HepG2 (cell line): ENCODE measurements around the gene SH2D7. TPM values are rescaled to one million over a fixed set of nuclear protein-coding genes. Genes with fewer than 3 reads are reported as not detected.
A peak's percentile ranks its signal among the peaks of the same experiment; 100 is the strongest.

ENCODE experiments used
- AFF4 ChIP-seq: sonication (generic); formaldehyde crosslinking; IDR thresholded peaks from 2 replicates; pipeline ENCODE4 v1.4.0; 2020; ENCODE audit warnings: missing genetic modification reagents
- FOXK2 ChIP-seq: fragments of 450-650 bp; IDR thresholded peaks from 2 replicates; pipeline ENCODE4 v1.6.1; 2016
- GLI4 ChIP-seq: sonication (generic); formaldehyde crosslinking; IDR thresholded peaks from 2 replicates; pipeline ENCODE4 v1.5.1; 2020; ENCODE audit warnings: missing genetic modification reagents, mild to moderate bottlenecking, moderate library complexity, borderline replicate concordance
- HMG20A ChIP-seq: IDR thresholded peaks from 2 replicates; pipeline ENCODE4 v1.6.1; 2016; ENCODE audit warnings: borderline replicate concordance
- HNRNPL ChIP-seq: fragments of 200-400 bp; formaldehyde crosslinking; IDR thresholded peaks from 2 replicates; pipeline ENCODE4 v1.6.1; 2017; ENCODE audit warnings: mild to moderate bottlenecking, low read depth, low read length
- KDM5A ChIP-seq: fragments of 200-600 bp; sonication (generic); IDR thresholded peaks from 2 replicates; pipeline ENCODE4 v1.7.0; 2018; ENCODE audit warnings: antibody characterized with exemption, mild to moderate bottlenecking, low read length, borderline replicate concordance
- KLF12 ChIP-seq: sonication (generic); formaldehyde crosslinking; IDR thresholded peaks from 2 replicates; pipeline ENCODE4 v1.4.0; 2020; ENCODE audit warnings: missing genetic modification reagents, borderline replicate concordance
- KLF15 ChIP-seq: sonication (generic); formaldehyde crosslinking; IDR thresholded peaks from 2 replicates; pipeline ENCODE4 v1.8.1; 2023; ENCODE audit warnings: borderline replicate concordance, mild to moderate bottlenecking, inconsistent platforms, missing genetic modification reagents, mixed read lengths
- NCOA5 ChIP-seq: sonication (generic); formaldehyde crosslinking; IDR thresholded peaks from 2 replicates; pipeline ENCODE4 v1.4.0; 2020; ENCODE audit warnings: missing genetic modification reagents
- NR2F6 ChIP-seq, 2 experiments: IDR thresholded peaks; 2 replicates each; pipeline ENCODE4 v1.6.1; 2016; ENCODE audit warnings: antibody characterized with exemption in 1 of 2, mild to moderate bottlenecking in 1 of 2
- TIGD3 ChIP-seq: sonication (generic); formaldehyde crosslinking; IDR thresholded peaks from 2 replicates; pipeline ENCODE4 v1.5.1; 2020; ENCODE audit warnings: mild to moderate bottlenecking, missing genetic modification reagents, borderline replicate concordance
- ZNF101 ChIP-seq: sonication (generic); formaldehyde crosslinking; IDR thresholded peaks from 2 replicates; pipeline ENCODE4 v1.4.0; 2020; ENCODE audit warnings: mild to moderate bottlenecking, low read depth, missing genetic modification reagents, borderline replicate concordance
- ZNF12 ChIP-seq: sonication (generic); formaldehyde crosslinking; IDR thresholded peaks from 2 replicates; pipeline ENCODE4 v1.5.0; 2020; ENCODE audit warnings: missing genetic modification reagents
- ZNF296 ChIP-seq: sonication (generic); formaldehyde crosslinking; conservative IDR thresholded peaks from 2 replicates; pipeline ENCODE4 v1.5.0; 2020; ENCODE audit warnings: mild to moderate bottlenecking, missing genetic modification reagents
- ZNF777 ChIP-seq: sonication (generic); formaldehyde crosslinking; IDR thresholded peaks from 2 replicates; pipeline ENCODE4 v1.4.0; 2020; ENCODE audit warnings: missing genetic modification reagents
- polyA plus RNA-seq, 8 experiments: library from polyadenylated mRNA; depleted of rRNA in 3 of 8; stranded (reverse) in 7 of 8; unstranded in 1 of 8; fragments of >200 nt; fragmentation: Illumina TruSeq in 4 of 8; extraction: Trizol in 4 of 8; gene quantifications; 2 replicates each; pipeline versions ENCODE4 v1.2.1 to v1.2.3, GENCODE V29; 2011 to 2016; ENCODE audit warnings: low read depth in 4 of 8, missing spikeins in 1 of 8, mixed read lengths in 1 of 8; ENCODE audit not compliant: insufficient read depth in 1 of 8
- total RNA-seq, 5 experiments: library from RNA; depleted of rRNA; stranded (reverse); fragments of >200 nt; fragmentation: Illumina TruSeq; extraction: Trizol; gene quantifications; 2 replicates each; pipeline ENCODE4 v1.2.3, GENCODE V29; 2016; ENCODE audit warnings: low read depth in 1 of 5
- TF ChIP-seq, protein P1 (sequence below): sonication (generic); formaldehyde crosslinking; IDR thresholded peaks from 2 replicates; pipeline ENCODE4 v1.9.0; 2021; ENCODE audit warnings: mild to moderate bottlenecking, missing genetic modification reagents
- TF ChIP-seq, protein P2 (sequence below): sonication (generic); formaldehyde crosslinking; IDR thresholded peaks from 2 replicates; pipeline ENCODE4 v1.4.0; 2020; ENCODE audit warnings: low read depth, mild to moderate bottlenecking, missing genetic modification reagents

Gene SH2D7
- total and polyA plus RNA-seq, 2 of the 13 experiments (the other 11 are each of a cell fraction or from before 2014, with no cell fraction given): not detected

DNA sequence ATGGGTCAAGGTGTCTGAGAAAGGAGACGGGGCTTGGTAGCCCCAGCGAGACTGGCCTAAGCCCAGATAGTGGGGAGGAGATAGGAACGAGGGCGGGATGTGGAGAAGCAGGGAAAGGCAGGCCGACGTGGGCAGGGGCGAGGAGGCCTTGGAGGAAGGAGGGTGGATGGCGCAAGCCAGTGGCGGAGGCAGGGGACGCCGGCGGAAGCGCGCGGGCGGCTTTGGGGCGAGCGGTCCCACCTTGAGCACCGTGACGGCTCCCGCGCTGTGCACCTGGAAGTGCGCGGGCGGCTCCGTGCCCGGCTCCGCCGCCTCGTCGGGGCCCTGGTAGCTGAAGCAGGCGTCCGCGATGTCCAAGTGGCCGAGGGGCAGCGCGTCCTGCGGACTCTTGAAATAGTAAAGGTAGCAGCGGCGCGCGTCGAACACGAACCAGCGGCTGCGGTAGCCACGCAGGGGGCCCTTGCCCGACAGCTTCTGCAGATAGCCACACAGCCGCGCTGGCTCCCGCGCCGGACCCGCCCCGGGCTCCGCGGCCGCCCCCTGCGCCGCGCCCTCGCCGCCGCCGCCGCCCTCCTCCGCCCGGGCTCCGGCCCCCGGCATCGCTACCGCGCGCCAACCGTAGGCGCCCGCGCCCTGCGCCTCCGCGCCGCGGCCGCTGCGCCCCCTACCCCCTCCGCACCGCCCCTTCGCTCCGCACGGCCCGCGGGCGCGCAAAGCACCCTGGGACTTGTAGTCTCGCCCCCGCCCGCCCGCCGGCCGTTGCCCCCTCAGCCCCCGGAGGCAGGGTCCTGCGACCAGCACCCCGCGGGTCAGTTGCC is 15.1 kb upstream of the SH2D7 start, which contains the start of gene TBC1D2B (continued):
- TF ChIP-seq ZNF296 (CRISPR knock-in tag) (no peak), NR2F6 (IDR thresholded peaks at IDR 0.05) (no peak), NR2F6 (CRISPR knock-in tag; IDR thresholded peaks at IDR 0.05) (no peak), GLI4 (CRISPR knock-in tag) (no peak), KLF12 (no peak), AFF4 (CRISPR knock-in tag) (no peak), KLF15 (CRISPR knock-in tag) (no peak), KDM5A (no peak), ZNF101 (no peak), ZNF12 (CRISPR knock-in tag) (no peak), NCOA5 (no peak), HNRNPL (no peak), FOXK2 (no peak), ZNF777 (CRISPR knock-in tag) (peak; percentile 95), TIGD3 (CRISPR knock-in tag) (no peak), HMG20A (CRISPR knock-in tag) (no peak)
- TF ChIP-seq, protein P1, sequence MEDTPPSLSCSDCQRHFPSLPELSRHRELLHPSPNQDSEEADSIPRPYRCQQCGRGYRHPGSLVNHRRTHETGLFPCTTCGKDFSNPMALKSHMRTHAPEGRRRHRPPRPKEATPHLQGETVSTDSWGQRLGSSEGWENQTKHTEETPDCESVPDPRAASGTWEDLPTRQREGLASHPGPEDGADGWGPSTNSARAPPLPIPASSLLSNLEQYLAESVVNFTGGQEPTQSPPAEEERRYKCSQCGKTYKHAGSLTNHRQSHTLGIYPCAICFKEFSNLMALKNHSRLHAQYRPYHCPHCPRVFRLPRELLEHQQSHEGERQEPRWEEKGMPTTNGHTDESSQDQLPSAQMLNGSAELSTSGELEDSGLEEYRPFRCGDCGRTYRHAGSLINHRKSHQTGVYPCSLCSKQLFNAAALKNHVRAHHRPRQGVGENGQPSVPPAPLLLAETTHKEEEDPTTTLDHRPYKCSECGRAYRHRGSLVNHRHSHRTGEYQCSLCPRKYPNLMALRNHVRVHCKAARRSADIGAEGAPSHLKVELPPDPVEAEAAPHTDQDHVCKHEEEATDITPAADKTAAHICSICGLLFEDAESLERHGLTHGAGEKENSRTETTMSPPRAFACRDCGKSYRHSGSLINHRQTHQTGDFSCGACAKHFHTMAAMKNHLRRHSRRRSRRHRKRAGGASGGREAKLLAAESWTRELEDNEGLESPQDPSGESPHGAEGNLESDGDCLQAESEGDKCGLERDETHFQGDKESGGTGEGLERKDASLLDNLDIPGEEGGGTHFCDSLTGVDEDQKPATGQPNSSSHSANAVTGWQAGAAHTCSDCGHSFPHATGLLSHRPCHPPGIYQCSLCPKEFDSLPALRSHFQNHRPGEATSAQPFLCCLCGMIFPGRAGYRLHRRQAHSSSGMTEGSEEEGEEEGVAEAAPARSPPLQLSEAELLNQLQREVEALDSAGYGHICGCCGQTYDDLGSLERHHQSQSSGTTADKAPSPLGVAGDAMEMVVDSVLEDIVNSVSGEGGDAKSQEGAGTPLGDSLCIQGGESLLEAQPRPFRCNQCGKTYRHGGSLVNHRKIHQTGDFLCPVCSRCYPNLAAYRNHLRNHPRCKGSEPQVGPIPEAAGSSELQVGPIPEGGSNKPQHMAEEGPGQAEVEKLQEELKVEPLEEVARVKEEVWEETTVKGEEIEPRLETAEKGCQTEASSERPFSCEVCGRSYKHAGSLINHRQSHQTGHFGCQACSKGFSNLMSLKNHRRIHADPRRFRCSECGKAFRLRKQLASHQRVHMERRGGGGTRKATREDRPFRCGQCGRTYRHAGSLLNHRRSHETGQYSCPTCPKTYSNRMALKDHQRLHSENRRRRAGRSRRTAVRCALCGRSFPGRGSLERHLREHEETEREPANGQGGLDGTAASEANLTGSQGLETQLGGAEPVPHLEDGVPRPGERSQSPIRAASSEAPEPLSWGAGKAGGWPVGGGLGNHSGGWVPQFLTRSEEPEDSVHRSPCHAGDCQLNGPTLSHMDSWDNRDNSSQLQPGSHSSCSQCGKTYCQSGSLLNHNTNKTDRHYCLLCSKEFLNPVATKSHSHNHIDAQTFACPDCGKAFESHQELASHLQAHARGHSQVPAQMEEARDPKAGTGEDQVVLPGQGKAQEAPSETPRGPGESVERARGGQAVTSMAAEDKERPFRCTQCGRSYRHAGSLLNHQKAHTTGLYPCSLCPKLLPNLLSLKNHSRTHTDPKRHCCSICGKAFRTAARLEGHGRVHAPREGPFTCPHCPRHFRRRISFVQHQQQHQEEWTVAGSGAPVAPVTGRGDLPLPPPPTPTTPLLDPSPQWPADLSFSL: no peak
- TF ChIP-seq, protein P2, sequence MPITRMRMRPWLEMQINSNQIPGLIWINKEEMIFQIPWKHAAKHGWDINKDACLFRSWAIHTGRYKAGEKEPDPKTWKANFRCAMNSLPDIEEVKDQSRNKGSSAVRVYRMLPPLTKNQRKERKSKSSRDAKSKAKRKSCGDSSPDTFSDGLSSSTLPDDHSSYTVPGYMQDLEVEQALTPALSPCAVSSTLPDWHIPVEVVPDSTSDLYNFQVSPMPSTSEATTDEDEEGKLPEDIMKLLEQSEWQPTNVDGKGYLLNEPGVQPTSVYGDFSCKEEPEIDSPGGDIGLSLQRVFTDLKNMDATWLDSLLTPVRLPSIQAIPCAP (CRISPR knock-in tag): no peak
